Posterior vena cava (tissue), 2 donors: ENCODE measurements around the gene TRAK1. TPM values are rescaled to one million over a fixed set of nuclear protein-coding genes. Genes with fewer than 3 reads are reported as not detected.

ENCODE experiments used
- DNase-seq: peaks from one replicate; pipeline ENCODE4 v3.0.0-alpha.2; 2020; ENCODE audit warnings: low spot score
- intact Hi-C, 2 donors: fragments of 100-400 bp; cut with DNase I; formaldehyde crosslinking; loops; one replicate each; pipeline versions ENCODE4 v1.14.1 to v1.14.2; 2022 to 2023
- total RNA-seq, 2 donors: library from RNA; stranded (reverse); fragmentation: NEBNext Ultra II Directional; extraction: Animal tissue kit (Norgen Biotek cat#: 25700); gene quantifications; one replicate each; pipeline ENCODE4 v1.2.1, GENCODE V29; 2021
- donor health status: DM: yes; HTN: yes; CAD: no.
- donor health status: DM: yes; HTN: yes; CAD: no.

The TRAK1 gene
- total RNA-seq, 2 donors from 2014 or later: 29.4 to 39.2 TPM

DNA sequence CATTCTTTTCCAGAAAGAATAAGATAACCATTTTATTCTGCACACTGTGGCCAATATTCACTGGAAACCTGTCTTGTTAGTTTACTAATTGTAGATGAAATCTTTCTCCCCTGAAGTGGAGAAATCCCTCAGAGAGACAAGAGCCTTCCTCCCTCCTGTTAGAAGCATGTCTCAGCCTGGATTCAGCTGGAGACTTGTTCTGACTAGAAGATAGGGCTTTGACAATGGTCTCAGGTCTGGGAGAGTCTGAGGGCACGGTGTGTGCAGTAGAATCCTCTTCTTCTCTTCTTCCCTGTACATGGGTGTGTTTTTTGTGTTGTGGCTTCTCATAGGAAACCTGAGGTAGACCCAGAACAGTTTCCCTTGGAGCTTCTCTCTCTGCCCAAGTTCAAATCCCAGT, 154.9 kb downstream of the TRAK1 start:
- intact Hi-C loops: loop anchor here (5.0 kb wide), 2 partner anchors 196 to 201 kb away; no protein-coding TSS in a partner anchor
- no peak for DNase-seq

DNA sequence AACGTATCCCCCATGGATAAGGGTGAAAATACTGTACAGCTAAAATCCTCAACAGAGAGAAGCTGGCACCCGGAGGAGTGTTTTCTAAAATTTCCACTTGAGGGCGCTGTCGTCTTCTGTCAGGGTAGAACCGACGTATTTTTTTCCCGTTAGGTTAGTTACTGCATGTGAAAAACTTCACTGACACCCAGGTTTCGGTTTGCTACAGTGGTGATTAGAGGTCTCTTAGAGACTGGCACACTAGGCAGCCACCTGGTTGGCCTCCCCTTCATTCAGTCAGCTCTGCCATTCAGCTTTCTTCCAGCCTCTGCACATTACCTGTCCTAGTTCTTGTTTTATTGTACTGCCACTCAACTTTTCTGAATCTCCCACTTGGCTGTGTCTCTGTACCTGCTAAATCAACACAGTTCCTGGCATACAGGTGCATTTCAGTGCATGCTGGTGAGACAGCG, 156.4 kb downstream of the TRAK1 start:
- no peak for DNase-seq
- intact Hi-C loops: loop anchor here (5.0 kb wide), 2 partner anchors 195 to 200 kb away; no protein-coding TSS in a partner anchor

DNA sequence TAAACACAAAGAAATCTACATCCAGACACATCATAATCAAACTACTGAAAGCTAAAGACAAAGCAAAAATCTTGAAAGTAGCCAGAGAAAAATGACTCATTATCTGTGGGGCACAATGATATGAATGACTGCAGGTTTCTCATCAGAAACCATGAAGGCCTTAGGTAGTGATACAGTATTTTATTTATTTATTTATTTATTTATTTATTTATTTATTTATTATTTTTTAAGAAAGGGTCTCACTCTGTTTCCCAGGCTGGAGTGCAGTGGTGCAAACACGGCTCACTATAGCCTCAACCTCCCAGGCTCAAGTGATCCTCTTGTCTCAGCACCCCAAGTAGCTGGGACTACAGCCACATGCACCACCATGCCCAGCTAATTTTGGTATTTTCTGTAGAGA, 159.6 kb downstream of the TRAK1 start:
- intact Hi-C loops: no loop called here
- no peak for DNase-seq

DNA sequence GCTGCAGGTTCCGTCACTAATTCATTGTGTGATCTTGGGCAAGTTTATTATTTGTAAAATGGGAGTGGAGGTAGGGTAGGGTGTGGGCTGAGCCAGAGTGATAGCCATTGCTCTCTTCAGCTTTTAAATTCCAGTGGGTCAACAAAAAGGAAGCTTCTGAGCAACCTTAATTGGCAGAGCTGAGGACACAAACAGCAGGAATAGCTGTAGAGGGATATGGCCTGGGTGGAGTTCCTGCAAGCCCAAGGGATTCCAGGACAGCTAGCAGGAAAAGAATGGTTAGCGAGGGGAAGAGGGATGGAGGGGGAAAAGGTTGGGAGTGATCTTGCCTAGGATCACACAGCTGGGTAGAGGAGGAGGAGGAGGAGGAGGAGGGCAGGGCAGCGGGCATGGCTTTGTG, 163.4 kb downstream of the TRAK1 start:
- intact Hi-C loops: no loop called here
- no peak for DNase-seq

DNA sequence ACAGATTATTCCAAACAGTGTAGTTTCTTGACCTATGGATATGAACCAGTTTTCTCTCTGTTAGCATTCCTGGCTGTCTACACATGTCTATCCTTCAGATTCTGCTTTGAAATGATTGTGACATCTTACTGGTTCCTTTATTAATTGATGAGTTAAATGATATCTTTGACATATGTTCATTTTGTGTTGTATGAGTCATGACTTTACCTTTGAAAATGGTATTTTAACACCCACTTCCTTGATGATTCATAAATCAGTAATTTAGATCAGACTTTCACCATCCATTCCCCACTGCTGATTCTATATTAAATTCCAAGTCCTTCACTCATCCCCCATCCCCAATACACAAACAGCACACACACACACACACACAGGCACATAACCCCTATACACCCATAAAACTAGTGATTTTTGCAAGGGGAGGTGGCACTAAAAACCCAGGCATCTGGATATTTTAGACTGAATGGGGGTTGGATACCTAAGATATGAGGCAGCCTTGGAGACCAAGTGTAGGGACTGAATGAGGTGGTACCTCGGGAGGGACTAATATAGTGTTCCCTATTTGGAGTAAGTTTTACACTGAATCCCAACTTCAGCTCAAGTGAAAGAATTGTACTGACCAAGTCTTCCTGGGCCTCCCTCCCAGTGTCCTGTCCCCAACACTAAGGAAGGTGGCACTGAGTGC, 165.1 kb downstream of the TRAK1 start:
- intact Hi-C loops: no loop called here
- no peak for DNase-seq

DNA sequence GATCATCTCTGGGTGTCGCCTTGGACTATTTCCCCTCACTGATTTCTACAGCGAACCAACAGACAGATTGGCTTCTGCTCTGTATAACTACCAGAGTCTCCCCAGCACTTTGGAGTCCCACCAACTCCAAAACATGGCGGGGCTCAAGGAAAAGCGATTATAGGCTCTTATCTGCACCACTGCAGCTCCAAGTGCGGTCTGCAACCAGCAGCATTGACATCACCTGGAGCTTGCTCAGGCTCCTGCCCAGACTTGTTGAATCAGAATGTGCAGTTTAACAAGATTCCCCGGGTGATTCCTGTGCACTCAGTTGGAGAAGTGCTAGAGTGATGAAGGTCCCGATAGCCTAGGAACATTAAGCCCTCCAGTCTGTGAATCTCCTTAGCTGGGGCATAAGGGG, 165.8 kb downstream of the TRAK1 start:
- DNase-seq: no peak
- intact Hi-C loops: no loop called here

DNA sequence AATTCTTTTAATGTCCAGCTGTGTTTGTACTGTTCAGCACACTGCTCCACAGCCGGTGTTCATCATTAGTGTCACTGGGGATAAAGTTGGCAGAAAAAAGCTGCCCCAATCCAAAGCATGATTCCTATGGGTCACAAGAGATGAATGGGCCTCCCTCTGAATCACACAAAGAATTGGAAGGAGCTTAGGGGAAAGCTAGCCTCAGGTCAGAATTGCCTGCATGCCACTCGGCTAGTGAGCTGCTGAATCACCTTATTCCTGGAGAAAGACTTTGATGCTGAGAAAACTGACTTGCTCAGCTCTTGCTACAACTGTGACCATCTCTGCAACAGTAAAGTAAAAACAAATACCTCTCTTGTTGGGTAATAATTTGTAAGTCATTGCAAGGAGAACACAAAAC, 171.4 kb downstream of the TRAK1 start:
- intact Hi-C loops: no loop called here

DNA sequence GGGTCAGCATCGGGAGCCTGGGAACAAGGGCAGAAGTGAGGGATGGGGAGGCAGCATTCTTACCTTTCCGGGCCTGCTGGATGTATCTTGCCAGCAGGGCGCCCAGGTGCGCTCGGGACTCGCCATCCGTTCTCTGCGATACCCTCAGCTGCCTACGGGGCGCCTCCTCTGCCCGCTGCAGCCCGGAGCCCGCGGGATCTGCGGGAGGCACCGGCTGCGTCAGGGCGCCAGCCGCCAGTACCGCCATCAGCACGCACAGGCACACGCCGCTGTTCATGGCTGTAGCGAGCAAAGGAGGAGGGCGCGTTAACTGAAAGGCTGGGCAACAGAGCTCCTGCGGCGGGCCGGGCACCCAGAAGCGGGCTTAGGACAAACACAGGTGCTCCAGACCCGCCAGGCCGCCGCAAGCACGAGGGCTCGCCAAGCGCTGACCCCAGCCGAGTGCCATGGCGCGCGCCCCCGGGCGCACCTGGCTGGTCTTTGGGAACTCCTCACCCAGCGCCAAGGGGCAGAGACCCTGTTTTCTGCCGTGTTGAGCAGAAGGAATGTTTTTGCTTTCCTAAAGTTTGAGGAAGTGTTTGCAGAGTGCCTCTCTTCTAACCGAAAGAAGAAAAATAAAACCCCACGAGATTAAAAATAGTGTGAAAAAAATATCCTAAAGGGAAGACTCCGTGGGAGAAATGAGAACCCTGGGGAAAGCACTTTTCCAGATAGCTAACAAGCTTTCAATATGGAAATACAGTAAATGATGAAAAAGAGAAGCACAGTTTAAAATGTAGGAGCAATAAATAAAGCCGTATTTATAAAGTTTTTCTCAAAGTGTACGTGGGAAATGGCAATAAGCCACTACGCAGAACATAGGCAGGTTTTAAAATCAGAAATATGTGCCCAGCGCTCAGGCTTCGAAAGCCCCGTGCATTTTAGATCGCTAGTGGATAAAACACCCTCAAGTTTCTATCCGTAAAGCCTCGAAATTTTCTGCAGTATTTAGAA, 172.5 kb downstream of the TRAK1 start:
- DNase-seq: no peak

More for the DNA sequence above, 171.4 kb downstream of the TRAK1 start:
- no peak for DNase-seq

DNA sequence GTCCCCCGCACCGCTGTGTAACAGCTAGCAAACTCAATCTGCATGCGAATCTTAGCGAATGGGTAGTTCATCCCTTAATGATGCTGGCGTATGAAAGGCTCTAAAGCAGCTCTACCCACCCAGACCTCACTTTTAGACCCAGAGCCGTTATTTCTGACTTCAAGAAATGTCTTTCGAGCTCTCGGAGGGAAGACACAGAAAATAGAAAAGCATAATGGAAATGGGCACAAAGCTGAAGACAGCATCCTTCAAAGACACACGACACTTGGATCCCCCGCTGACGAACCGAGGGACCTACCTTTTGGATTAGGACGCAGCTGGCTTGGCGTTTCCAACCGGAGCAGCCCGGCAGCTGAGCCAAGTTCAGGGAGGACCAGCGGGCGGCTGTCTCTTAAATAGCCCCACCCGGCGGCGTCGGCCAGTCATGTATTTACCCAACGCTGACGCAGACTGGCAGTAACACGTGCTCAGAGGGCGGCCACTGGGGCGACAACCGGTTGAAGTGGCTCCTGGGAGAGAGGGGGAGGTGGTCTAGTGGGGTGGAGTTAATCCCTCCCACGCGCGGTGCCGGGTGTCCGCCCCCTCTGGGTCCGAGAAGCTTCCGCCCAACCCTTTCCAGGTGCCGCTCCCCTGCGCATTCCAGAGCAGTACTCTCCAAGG, 173.4 kb downstream of the TRAK1 start:
- no peak for DNase-seq
- intact Hi-C loops: no loop called here

More for the DNA sequence above, 172.5 kb downstream of the TRAK1 start:
- intact Hi-C loops: no loop called here

DNA sequence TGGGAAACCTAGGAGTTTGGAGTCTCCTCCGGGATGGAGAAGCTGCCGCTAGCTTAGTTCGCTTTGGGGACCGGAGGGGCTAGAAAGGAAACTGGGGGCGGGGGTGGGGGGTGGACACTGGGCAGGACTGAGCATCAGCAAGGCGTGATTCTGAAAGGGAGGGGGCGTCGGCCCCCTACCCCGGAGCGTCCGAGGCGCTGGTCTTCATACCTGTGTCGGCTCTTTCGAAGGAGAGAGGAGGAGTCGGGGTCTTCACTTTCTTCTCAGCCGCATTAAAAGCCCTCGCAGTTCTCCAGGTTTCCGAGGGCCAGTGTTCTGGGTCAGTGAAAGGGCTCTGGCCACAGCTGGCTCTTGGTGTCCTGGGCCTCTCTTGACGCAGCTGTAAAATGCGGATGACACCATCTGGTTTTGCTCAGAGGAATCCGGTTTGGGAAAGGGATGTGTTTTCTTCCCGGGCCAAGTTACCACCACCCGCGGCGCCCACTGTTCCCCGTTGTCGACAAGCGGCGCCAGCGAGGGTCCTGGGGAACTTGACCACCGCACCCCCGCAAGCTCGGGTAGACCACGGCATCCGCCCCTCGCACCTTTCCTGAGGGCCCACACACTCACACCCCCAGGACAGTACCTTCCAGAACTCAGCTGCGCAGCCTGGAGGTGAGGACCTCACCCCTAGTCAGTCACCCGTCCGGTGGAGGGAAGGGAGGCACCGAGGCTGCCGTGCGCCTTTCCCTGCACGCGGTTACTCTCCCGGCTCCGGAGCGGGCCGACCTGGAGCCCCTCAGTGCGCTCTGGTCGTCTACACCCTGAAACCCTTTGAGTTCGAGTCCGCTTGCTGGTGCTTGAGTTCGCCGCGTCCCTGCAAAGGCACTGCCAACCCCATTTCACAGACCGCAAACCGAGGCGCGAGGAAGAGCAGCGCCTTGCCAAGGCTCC, 174.2 kb downstream of the TRAK1 start:
- intact Hi-C loops: no loop called here
- DNase-seq: no peak

DNA sequence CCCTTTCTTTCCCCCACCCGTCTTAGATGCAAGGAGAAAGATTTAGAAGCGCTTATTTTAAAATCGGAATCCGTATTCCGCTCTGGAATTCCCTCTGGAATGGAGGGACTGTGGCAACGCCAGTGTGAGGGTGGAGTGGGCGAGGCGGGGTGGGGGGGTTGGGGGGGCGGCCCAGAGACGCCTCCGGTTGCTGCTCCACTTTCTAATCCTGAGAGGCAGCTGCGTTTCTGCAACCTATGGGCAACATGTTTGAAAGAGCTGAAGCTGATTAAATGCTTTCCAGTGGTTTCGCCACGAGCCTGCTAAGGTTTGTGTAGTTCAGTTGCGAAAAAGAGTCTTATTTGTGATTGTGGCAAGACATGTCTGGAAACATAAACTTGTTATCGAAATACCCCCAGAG, 174.9 kb downstream of the TRAK1 start, which contains the start of gene CCK:
Gene CCK, minus strand, starts transcription at position 101 of the 400 bp plus-strand sequence. CDS start 2,555 bp downstream, outside the sequence.
- intact Hi-C loops: no loop called here
- DNase-seq: no peak

DNA sequence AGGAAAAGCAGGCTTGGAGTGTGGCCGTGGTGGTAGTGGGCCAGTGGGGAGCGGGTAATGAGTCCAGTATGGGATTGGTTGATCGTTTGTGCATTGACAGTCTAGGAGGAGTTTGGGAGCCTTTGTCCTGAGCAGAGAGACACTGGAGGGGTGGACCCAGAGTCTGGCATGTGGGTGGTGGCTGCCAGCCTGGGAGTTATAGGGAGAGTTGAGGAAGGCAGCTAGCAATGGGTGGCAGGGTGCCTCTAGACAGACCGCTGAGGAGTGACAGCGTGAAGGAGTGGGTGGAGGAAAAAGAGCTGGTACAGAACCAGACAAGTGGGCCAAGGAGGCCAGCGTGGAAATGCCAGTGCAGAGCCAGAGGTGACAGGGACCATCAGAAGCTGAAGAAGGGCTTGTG, 176.7 kb downstream of the TRAK1 start:
- intact Hi-C loops: no loop called here
- DNase-seq: no peak

DNA sequence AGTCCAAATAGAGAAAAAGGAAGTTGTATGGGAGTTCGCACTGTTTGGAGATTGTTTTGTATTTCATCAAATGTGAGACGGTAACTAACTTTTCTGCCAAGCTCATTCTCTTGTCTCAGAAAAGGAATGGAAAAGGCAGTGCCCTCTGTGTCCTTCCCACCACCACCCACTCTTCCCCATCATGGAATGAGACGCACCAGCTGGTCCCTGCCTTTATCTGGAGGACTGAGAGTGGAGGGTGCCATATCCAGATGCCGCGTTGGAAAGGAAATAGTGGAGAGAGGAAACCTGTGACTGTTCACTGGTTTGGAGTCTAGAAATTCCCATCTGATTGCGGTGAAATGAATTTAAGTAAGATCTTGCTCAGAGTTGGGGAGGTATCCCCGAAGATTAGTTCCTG, 178.5 kb downstream of the TRAK1 start:
- intact Hi-C loops: no loop called here

DNA sequence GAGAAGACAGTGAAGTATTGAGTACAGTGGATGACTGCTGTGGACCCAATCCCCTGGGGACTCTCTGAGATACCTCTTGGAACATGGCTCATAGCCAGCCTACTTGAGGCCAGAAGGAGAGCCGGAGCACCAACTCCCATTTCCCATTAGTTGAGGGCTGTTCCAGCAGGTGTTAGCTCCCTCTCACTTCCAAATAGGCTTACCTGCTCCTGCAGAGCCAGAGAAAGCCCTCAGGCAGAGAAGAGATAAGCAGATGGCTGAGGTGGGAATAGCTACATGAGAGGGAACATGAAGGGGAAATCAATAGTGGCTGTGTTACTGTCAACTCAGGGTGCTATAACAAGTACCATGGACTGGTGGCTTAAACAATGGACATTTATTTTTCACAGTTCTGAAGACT, 179.4 kb downstream of the TRAK1 start:
- DNase-seq: no peak
- intact Hi-C loops: no loop called here

More for the DNA sequence above, 178.5 kb downstream of the TRAK1 start:
- DNase-seq: no peak

DNA sequence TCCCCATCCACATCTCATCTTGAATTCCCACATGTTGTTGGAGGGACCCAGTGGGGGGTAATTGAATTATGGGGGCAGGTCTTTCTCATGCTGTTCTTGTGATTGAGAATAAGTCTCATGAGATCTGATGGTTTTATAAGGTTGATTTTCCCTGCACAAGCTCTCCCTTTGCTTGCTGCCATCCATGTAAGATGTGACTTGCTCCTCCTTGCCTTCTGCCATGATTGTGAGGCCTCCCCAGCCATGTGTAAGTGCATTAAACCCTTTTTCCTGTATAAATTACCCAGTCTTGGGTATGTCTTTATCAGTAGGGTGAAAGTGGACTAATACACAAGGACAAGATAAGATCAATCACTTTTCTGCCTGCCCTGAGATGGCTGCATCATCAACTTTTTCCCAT, 180.6 kb downstream of the TRAK1 start:
- intact Hi-C loops: no loop called here
- no peak for DNase-seq

DNA sequence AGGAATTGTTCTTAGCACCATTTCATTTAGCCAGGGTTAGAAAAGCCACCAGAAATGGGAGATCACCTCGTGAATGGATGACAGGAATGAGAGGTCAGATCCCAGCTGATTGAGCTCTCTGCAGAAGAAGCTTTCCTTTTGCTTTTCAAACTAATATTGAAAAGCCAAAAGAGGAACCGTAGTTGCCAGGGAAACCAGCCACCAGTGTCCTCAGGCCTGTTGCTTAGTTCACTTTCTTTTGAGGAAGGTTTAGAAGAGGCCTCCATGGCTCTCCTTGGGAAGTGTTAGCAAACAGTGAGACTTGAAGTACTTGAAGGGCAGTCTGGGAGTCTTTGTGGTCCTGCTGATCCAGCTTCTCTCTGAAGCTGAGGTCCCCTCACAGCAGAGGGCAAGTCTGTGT, 182.2 kb downstream of the TRAK1 start:
- intact Hi-C loops: no loop called here
- no peak for DNase-seq

DNA sequence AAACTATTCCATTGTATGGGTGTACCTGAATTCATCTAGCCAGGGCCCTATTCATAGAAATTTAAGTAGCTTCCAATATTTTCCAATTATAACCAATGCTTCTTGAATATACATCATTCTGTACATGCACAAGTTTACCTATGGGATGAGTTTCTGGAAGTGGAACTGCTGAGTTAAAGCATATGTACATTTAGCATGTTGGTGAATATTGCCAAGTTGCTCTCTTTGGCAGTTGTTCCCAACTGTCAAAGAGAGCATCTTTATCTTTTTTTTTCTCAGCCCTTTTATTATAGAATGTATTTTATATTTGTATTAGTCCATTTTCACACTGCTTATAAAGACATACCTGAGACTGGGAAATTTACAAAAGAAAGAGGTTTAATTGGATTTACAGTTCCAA, 183.1 kb downstream of the TRAK1 start:
- no peak for DNase-seq
- intact Hi-C loops: no loop called here

DNA sequence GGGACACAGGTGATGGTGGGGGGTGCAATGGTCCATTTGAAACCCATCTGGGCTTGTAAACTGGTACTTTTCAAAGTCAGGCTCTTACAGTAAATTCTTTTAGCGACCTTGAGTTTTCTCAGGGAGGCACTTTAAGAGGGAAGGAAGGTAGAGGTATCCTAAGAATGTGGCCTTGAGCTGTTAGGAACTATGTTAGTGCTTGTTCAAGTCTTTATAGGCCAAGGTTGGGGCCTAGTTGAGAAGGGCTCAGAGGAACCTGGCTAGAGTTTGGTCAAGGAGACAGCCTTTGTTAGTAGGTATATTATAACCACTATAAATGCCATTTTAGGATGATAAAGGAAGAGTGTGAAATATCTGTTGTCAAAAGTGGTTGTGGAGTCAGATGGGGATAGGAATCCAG, 184.1 kb downstream of the TRAK1 start:
- no peak for DNase-seq
- intact Hi-C loops: no loop called here
